IPS-18c (cell line): ENCODE measurements around the gene TMEM187.

Experiments
- H3K4me3 ChIP-seq: 2 replicates; pipeline ENCODE4 v1.7.0; 2013; ENCODE audit warnings: low read depth, mild to moderate bottlenecking, low read length, moderate library complexity; ENCODE audit not compliant: insufficient read depth
- H3K9me3 ChIP-seq: one replicate; pipeline ENCODE4 v1.6.1; 2013; ENCODE audit warnings: mild to moderate bottlenecking, low read length, moderate library complexity; ENCODE audit not compliant: control insufficient read depth, insufficient read depth

TMEM187 gene

GRCh38 chrX:154002215-154002719, 29.7 kb downstream of the TMEM187 start:
- Histone ChIP-seq H3K4me3 (no peak overlapping the region; the same call in 1 of the 2 replicates), H3K9me3 (peaks cover 20% of the 10 kb centered on the region)

- no peak overlapping the region for H3K4me3 ChIP-seq
- H3K9me3 ChIP-seq, result peaks cover 18% of the 10 kb centered on the region
Measured at GRCh38 chrX:154004315-154004714, 31.8 kb downstream of the TMEM187 start.

- Histone ChIP-seq H3K4me3 (no peak overlapping the region), H3K9me3 (peaks cover 17% of the 10 kb centered on the region)
Measured at GRCh38 chrX:154006947-154007346, 34.4 kb downstream of the TMEM187 start.

- Histone ChIP-seq H3K9me3 (peaks cover 19% of the 10 kb centered on the region), H3K4me3 (no peak overlapping the region)
Measured at GRCh38 chrX:154008521-154008920, 36.0 kb downstream of the TMEM187 start.

GRCh38 chrX:154010330-154011087, 38.0 kb downstream of the TMEM187 start:
- no peak overlapping the region for H3K4me3 ChIP-seq

GRCh38 chrX:154011376-154012335, 39.1 kb downstream of the TMEM187 start:
- H3K9me3 ChIP-seq, result peaks cover 17% of the 10 kb centered on the region
- H3K4me3 ChIP-seq, result no peak overlapping the region

More at GRCh38 chrX:154010330-154011087, 38.0 kb downstream of the TMEM187 start:
- peaks cover 14% of the 10 kb centered on the region for H3K9me3 ChIP-seq

- peaks cover 12% of the 10 kb centered on the region for H3K9me3 ChIP-seq
- no peak overlapping the region; the same call in 1 of the 2 replicates for H3K4me3 ChIP-seq
Measured at GRCh38 chrX:154012336-154012991, 39.9 kb downstream of the TMEM187 start.

GRCh38 chrX:154013001-154013421, 40.5 kb downstream of the TMEM187 start:
- H3K4me3 ChIP-seq, result no peak overlapping the region

GRCh38 chrX:154013614-154014360, 41.2 kb downstream of the TMEM187 start:
- Histone ChIP-seq H3K9me3 (peaks cover 15% of the 10 kb centered on the region), H3K4me3 (no peak overlapping the region)

More at GRCh38 chrX:154013001-154013421, 40.5 kb downstream of the TMEM187 start:
- H3K9me3 ChIP-seq, result peaks cover 15% of the 10 kb centered on the region

- H3K9me3 ChIP-seq, result peaks cover 15% of the 10 kb centered on the region
- H3K4me3 ChIP-seq, result no peak overlapping the region; the same call in 1 of the 2 replicates
Measured at GRCh38 chrX:154014429-154015380, 42.2 kb downstream of the TMEM187 start.

GRCh38 chrX:154015581-154016264, 43.2 kb downstream of the TMEM187 start:
- no peak overlapping the region for H3K4me3 ChIP-seq

GRCh38 chrX:154016366-154017076, 44.0 kb downstream of the TMEM187 start:
- Histone ChIP-seq H3K4me3 (no peak overlapping the region), H3K9me3 (peaks cover 13% of the 10 kb centered on the region)

More at GRCh38 chrX:154015581-154016264, 43.2 kb downstream of the TMEM187 start:
- H3K9me3 ChIP-seq, result peaks cover 15% of the 10 kb centered on the region

GRCh38 chrX:154017766-154018517, 45.4 kb downstream of the TMEM187 start:
- H3K4me3 ChIP-seq, result no peak overlapping the region
- peaks cover 15% of the 10 kb centered on the region for H3K9me3 ChIP-seq
